A673 (cell line): ENCODE measurements around the gene GRM5.

Experiments
- EZH2 ChIP-seq: fragments of 200-600 bp; sonication (generic); IDR thresholded peaks from 2 replicates; pipeline ENCODE4 v1.6.1; 2017; ENCODE audit warnings: borderline replicate concordance, low read depth, mild to moderate bottlenecking, mixed read lengths, antibody characterized with exemption, low read length; ENCODE audit not compliant: poor library complexity, severe bottlenecking
- TF ChIP-seq, protein P1 (sequence below): fragments of 300-800, 200-600 bp; sonication (generic); conservative IDR thresholded peaks from 2 replicates; pipeline ENCODE4 v1.5.1; 2017; ENCODE audit warnings: low read depth, mild to moderate bottlenecking, antibody characterized with exemption, low read length, moderate library complexity, mixed read lengths

DNA sequence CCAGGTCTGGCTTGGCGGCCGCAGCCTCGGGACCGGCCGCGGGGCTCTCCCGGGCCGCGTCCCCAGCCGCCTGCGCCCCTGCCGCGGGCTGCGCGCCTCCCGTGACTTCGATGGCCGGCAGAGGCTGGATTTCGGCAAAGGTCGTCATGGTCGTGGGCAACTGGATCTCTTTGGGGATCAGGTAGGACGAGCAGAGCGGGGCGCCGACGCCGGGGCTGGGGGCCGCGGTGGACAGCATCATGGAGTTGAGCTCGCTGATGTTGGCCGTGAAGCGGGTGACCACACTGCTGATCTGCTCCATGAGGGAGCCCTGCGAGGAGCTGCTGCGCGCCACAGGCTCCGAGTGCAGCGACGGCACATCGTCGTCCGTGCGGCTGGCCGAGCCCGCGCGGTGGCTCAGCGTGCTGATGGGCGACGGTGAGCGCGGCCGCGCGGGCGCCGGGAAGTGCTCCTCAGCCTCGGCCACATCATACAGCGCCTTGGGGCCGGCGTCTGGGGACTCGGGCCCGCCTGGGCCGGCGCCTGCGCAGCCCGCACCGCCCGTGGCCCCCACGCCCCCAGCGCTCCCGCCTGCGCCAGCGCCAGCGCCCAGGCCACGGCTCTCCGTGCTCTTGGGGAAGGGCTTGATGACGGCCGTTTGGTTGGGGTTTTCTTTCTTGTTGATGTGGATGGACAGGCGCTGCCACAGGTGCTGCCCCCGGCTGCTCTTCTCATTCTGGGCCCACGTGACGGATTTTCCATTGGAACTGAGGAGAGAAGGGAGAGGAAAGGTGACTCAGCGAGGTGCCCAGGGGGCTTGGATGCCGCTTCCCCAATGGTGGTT is 556.8 kb downstream of the GRM5 start:
- TF ChIP-seq, protein P1, sequence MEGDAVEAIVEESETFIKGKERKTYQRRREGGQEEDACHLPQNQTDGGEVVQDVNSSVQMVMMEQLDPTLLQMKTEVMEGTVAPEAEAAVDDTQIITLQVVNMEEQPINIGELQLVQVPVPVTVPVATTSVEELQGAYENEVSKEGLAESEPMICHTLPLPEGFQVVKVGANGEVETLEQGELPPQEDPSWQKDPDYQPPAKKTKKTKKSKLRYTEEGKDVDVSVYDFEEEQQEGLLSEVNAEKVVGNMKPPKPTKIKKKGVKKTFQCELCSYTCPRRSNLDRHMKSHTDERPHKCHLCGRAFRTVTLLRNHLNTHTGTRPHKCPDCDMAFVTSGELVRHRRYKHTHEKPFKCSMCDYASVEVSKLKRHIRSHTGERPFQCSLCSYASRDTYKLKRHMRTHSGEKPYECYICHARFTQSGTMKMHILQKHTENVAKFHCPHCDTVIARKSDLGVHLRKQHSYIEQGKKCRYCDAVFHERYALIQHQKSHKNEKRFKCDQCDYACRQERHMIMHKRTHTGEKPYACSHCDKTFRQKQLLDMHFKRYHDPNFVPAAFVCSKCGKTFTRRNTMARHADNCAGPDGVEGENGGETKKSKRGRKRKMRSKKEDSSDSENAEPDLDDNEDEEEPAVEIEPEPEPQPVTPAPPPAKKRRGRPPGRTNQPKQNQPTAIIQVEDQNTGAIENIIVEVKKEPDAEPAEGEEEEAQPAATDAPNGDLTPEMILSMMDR: no peak
- TF ChIP-seq EZH2: no peak
